GM12801 (cell line): Measurements from ENCODE around the gene ITGA5.

Source experiments
- TF ChIP-seq, protein P1 (sequence below): IDR thresholded peaks from one replicate; pipeline ENCODE4 v1.5.1; 2011; ENCODE audit warnings: control low read depth; ENCODE audit not compliant: insufficient read length; ENCODE audit errors: extremely low read depth

Gene ITGA5

DNA sequence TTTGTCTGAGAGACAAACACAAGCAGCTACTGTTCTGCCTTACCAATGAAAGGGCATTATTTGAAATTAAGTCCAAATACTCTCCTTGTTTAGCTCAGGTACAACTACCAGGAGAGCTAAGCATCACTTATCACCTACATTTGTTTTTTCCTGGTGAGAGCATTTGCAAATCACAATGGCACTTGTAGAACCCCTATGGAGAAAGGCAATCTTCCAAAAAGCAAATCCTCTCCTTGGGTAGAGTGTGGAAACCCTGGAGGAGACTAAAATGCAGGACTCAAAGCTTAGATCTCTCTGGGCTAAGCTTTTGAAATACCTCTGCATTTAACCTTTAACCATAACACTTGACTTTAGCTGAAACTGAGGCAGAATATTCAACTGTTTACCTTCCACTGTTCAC lies 33.6 kb upstream of the ITGA5 start:
- TF ChIP-seq, protein P1, sequence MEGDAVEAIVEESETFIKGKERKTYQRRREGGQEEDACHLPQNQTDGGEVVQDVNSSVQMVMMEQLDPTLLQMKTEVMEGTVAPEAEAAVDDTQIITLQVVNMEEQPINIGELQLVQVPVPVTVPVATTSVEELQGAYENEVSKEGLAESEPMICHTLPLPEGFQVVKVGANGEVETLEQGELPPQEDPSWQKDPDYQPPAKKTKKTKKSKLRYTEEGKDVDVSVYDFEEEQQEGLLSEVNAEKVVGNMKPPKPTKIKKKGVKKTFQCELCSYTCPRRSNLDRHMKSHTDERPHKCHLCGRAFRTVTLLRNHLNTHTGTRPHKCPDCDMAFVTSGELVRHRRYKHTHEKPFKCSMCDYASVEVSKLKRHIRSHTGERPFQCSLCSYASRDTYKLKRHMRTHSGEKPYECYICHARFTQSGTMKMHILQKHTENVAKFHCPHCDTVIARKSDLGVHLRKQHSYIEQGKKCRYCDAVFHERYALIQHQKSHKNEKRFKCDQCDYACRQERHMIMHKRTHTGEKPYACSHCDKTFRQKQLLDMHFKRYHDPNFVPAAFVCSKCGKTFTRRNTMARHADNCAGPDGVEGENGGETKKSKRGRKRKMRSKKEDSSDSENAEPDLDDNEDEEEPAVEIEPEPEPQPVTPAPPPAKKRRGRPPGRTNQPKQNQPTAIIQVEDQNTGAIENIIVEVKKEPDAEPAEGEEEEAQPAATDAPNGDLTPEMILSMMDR: no peak

- TF ChIP-seq, protein P1: no peak
These were observed 29.3 kb upstream of the ITGA5 start for GRCh38 chr12:54448344-54448743.

GRCh38 chr12:54447917-54448316 lies 28.9 kb upstream of the ITGA5 start:
- TF ChIP-seq, protein P1: no peak

GRCh38 chr12:54444206-54444605 lies 25.1 kb upstream of the ITGA5 start:
- TF ChIP-seq, protein P1: no peak

DNA sequence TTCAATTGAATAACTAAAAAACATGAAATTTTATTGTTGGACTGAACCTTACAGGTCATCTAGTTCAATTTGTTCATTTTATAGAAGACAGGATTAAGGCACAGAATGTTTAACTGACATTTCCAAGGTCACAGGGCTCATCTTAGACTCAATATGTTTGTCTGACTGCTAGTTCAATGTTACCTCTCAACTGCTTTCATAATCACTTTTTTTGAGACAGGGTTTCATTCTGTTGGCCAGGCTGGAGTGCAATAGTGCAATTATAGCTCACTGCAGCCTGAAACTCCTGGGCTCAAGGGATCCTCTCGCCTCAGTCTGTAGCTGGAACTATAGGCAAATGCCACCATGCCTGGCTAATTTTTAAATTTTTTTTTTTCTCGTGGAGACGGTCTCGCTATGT lies 24.4 kb upstream of the ITGA5 start:
- TF ChIP-seq, protein P1: no peak

DNA sequence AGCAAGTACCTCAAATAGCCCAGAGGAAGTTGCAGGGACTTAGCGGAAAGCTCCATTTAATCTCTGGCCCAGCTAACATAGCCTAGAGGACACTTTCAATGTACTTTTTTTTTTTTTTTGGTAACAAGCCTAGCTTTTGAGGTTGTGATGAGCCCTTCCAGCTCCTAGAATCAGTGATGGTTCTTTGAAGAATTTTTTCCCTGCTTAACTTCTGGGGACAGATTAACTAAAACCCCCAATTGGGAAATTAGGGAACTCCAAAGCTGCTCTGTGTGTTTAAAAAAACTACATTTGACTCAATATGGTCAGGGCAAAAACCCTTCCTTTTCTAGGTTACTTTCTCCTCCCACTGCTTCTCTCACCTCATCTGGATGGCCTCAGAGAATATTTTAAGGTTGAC lies 23.9 kb upstream of the ITGA5 start:
- TF ChIP-seq, protein P1: no peak

GRCh38 chr12:54442099-54442498 lies 23.0 kb upstream of the ITGA5 start:
- TF ChIP-seq, protein P1: no peak

DNA sequence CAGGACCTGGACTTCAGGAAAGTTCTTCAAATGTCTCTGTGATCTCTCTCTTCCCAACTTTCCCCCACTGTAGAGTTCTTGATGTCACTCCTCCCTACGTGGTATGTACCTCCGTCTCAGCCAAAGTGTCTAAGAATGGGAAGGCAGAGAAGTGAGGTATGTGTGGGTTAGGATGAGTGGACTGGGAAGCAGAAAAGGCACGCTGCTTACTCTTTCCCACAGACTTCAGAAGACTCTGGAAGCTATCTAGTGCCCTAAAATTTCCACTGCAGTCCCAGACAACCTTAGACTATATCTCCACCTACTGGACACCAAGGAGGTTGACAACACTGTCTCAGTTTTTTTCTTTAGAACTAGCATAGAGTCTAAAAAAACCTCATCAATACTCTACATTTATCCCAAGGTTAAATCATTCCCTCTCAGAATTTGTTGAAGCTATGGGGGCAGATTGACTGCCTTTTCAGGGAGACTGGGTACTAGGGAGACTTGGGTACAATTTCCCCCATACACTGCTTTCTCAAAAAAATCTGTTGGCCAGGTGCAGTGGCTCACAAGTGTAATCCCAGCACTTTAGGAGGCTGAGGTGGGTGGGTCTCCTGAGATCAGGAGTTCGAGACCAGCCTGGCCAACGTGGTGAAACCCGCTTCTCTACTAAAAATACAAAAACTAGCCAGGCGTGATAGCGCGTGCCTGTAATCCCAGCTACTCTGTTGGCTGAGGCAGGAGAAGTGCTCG lies 20.6 kb upstream of the ITGA5 start:
- TF ChIP-seq, protein P1: no peak
